ENCODE data around the gene RHOJ.
"Not testable (repeated sequence)": the region's sequence is repeated elsewhere in the genome, so short reads cannot be mapped to it uniquely, and the experiment has no call there.

The RHOJ gene

GRCh38 chr14:63299351-63300110 is 95.3 kb downstream of the RHOJ start:
- DNase-seq: no peak

DNA sequence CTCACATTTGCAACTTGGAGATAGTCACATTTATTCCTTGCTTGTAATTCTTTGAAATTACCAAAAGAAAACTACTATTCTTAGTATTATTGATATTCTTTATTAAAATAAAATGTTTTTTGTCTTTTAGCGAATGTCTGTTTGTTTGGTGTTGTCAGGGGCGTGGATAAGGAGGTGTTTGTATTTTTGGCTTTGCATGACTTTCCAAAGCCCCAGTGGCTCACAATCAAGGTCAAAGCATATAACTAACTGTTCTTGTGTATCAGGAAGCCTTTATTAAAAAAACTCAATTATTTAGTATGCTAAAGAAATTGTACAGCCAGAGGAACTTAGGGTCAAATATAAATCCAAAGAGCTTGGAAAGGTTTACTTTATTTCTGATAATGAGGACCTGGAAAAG is 96.6 kb downstream of the RHOJ start:
- no peak for DNase-seq

GRCh38 chr14:63301891-63302534 is 97.8 kb downstream of the RHOJ start:
- no peak for DNase-seq

- DNase-seq: not testable (repeated sequence)
Measured at GRCh38 chr14:63304429-63304828, 100.2 kb downstream of the RHOJ start.

DNA sequence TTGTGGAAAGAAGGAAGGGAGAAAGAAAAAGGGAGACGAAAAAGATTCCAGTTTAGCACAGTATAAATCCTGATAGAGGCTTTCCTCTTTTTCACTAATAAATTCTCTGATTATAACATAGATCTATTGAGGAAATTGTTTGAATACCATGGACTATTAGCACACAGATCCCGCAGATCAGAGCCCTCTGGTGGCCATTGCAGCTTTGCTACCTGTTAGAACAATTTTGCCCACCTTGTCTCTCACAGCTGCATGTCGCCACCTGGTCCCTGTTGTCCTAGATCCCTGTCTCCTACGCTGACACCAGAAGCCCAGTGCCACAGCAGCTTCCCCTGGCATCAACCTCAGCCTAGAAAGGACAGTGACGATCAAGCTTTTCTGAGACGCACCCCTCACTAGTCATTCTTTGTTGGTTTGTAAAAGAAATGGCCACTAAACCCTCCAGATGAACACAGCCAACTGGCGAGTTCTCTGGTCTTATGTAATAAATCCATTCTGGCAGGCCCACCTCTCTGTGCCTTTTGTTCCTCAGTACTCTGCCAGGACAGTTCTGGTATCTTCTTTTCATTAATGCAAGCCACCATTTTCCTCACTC is 104.6 kb downstream of the RHOJ start:
- no peak for DNase-seq

DNA sequence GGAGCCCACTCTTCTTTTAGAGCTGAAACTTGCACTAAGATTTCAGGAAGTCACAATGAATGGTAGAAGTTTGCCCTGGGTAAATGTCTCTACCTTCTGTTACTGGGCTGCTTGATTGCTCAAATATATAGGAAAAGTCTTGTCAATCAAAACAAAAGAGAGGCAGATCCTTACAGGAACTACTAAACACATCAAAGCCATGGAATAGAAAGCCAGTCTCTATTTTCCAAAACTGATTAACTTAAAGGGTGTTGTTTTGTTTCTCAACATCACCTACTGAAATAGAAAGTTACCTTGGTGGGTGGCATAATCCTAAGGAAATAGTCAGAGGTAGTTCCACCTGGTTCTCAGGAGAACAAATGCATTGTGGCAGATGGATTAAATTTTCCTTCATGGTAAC is 114.6 kb downstream of the RHOJ start, which contains the start of gene GPHB5:
GPHB5 (minus strand) TSS at position 101 of the 400 bp plus-strand sequence. CDS start 1,086 bp downstream, outside the sequence.
- no peak for DNase-seq

DNA sequence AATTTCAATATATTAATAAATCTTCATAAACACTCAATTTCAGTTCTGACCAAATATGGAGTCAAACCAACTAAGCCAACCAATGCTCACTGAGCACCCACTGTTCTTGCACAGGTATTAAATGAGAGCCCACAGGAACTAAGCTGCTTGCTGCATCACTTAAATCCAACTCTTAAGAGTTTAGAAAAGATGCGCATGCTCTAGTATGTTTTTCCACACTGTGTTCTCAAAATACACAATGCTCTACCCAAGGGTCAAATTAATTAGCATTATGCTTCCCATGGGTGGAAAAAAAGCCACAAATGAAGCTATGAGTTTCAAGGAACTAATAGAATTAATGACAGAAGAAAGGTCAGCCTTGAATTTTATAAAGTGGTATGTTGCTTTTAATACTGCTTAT is 118.2 kb downstream of the RHOJ start:
- DNase-seq: no peak

DNA sequence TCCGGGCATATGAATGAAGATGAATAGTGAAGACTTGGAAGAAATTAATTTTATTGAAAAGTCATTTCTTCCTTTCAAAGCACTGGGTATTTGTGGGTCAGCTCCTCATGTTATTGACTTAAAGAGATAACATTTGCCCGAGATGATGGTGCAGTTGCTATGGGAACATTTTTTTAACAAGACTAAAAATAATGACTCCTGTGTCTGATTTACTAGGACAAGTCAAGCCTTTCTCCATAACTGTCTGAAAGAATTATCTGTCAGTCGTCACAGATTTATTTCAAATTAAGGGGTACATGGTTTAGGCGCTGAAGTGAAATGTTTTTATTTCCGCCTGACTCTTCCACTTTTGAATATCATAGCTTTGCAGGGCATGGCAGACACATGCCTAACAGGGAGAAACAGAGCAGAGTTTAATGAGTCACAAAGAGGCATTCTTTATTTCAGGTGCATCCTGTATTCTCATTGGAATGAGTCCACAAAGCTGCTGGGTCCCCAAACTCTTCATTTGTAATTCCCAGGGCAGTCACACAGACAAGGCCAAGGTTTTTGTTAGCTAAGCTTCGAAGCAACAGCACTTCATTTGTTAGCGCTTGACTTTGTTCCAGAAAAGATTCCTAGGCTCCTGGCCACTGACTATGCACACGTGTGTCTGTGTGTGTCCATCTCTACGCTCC is 118.8 kb downstream of the RHOJ start:
- DNase-seq: no peak

- DNase-seq: no peak
Measured at GRCh38 chr14:63326840-63327239, 122.6 kb downstream of the RHOJ start.

DNA sequence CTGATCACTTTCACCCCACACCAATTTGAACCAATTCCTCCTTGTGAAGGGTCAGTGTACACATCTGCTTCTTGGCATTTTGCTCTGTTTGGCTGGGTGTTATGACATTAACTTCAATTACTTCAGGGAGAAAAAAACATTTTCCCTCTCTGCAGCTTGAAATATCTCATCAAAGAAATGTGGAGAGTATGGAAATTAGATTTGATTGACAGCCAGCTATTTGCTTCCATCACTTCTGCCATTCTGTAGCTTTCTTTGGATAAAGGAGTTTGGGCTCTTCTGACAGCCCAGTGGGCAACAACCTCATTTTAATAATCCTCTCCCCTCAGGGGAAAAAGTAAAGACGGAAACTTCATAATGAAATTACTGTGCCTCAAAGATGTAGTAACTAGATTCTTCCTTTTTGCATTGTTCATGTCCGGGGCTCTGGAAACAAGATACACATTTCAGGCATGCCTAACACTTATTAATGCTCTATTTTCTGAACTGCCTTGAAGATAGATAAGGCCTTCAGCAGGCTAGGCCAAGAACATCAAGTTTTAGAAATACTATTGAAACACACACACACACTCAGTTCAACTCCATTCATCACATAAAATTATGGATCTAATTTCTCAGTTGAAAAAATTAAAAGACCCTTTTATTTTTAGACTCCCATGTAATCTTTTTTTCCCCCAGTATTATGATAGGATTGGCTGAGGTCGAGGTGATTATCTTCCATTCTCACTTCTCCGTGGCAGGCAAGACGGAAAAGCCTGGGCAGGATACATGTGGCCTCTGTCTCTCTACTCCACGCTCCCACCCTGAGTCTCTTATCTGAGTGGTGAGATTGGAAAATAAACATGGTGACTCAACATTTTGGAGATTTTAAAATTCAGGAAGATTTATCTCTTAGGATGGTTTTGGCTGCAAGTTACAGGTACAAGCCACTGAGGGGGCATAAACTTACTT is 124.8 kb downstream of the RHOJ start:
- DNase-seq: no peak

- DNase-seq: no peak
Measured at GRCh38 chr14:63342371-63342770, 138.1 kb downstream of the RHOJ start.

Measured in CD4-positive, alpha-beta T cell treated with Interleukin-17A for 1 hour (primary cell).